Breast epithelium (tissue), 3 donors: ENCODE data around the gene OXCT2.

Experiments used
- POLR2AphosphoS5 ChIP-seq, 3 donors: sonication (generic); formaldehyde crosslinking; IDR thresholded peaks; one replicate each; pipeline ENCODE4 v1.6.1; 2017; ENCODE audit warnings: antibody characterized with exemption in 3 of 3
- TF ChIP-seq, protein P1 (sequence below), 3 donors: fragments of 450-650 bp; IDR thresholded peaks; one replicate each; pipeline ENCODE4 v1.5.1; 2016 to 2017; ENCODE audit warnings: antibody characterized with exemption in 3 of 3, mild to moderate bottlenecking in 3 of 3, moderate library complexity in 3 of 3

DNA sequence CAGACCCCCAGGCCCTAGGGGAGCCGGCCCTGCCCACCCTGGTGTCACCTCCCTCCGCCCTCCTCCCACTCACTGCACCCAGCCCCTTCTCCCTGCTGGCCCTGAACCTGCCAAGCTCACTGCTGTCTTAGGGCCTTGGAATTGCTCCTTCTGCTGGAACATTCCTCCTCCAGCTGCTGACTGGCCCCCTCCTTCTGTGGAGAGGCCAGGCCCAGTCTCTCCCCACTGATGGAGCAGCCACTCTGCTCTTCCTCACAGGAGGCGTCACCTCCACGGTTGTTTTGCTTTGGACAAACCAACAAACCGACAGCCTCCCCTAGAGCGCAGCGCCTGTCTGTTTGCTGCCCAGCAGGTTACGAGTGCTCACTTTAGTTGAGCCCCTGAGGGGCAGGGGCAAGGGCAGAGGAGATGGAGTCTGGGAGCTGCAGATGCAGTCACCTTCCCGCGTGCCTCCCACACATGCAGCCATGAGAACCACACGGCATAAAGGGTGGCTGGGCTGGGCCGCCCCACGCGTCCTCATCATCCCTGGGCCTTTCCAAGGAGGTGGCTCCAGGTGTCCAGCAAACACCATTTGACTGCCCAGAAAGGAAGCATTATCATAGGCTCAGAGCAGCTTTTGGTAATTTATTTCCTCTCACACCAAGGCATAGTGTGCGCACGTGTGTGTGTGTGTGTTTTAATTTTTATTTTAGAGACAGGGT lies 9.4 kb downstream of the OXCT2 start:
- TF ChIP-seq, protein P1, sequence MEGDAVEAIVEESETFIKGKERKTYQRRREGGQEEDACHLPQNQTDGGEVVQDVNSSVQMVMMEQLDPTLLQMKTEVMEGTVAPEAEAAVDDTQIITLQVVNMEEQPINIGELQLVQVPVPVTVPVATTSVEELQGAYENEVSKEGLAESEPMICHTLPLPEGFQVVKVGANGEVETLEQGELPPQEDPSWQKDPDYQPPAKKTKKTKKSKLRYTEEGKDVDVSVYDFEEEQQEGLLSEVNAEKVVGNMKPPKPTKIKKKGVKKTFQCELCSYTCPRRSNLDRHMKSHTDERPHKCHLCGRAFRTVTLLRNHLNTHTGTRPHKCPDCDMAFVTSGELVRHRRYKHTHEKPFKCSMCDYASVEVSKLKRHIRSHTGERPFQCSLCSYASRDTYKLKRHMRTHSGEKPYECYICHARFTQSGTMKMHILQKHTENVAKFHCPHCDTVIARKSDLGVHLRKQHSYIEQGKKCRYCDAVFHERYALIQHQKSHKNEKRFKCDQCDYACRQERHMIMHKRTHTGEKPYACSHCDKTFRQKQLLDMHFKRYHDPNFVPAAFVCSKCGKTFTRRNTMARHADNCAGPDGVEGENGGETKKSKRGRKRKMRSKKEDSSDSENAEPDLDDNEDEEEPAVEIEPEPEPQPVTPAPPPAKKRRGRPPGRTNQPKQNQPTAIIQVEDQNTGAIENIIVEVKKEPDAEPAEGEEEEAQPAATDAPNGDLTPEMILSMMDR (IDR thresholded peaks at IDR 0.05) = no peak
- no peak for TF ChIP-seq POLR2AphosphoS5 (IDR thresholded peaks at IDR 0.05)
